IMR-90 (cell line): ENCODE results near the gene MAPK11. TPM values are rescaled to one million over a fixed set of nuclear protein-coding genes. Genes with fewer than 3 reads are reported as not detected.

Source experiments
- ATAC-seq: fragments of 200-7000 bp; cut with Tn5 transposase; 2 replicates; pipeline ENCODE4 v1.9.1; 2020; ENCODE audit warnings: low read depth, mild to moderate bottlenecking, moderate library complexity
- BruUV-seq: library from RNA; stranded (reverse); fragments of 400-500 nt; replicated peaks from 2 replicates; lab custom pipeline; 2021; lab: Mats Ljungman, UMichigan
- CTCF ChIA-PET: fragments of 300-600 bp; formaldehyde crosslinking; extraction: SDS; loops from one replicate; lab custom pipeline; 2021; ENCODE audit warnings: antibody characterized with exemption; lab: Yijun Ruan, JAX
- POLR2A ChIA-PET: fragments of 300-600 bp; sonication (Branson Sonifier 250); formaldehyde crosslinking; loops from one replicate; lab custom pipeline; 2022; ENCODE audit warnings: antibody characterized with exemption; ENCODE audit not compliant: unreplicated experiment; lab: Charles Lee
- DNase-seq: peaks from one replicate; pipeline ENCODE4 v3.0.0; 2013
- H2AFZ ChIP-seq: replicated peaks from 2 replicates; pipeline ENCODE3; 2013; ENCODE audit warnings: low read length, mild to moderate bottlenecking; ENCODE audit not compliant: poor library complexity
- H2AK5ac ChIP-seq: 2 replicates; pipeline ENCODE4 v1.6.1; 2013; ENCODE audit warnings: low read depth, low read length, inconsistent platforms
- H2AK9ac ChIP-seq: replicated peaks from 2 replicates; pipeline ENCODE3; 2013; ENCODE audit warnings: mild to moderate bottlenecking, low read depth, low read length, moderate library complexity; ENCODE audit not compliant: poor library complexity
- H2BK120ac ChIP-seq: 2 replicates; pipeline ENCODE4 v1.6.1; 2013; ENCODE audit warnings: low read depth, low read length, inconsistent platforms
- H2BK15ac ChIP-seq: 3 replicates; pipeline ENCODE4 v1.6.1; 2013; ENCODE audit warnings: low read depth, low read length, inconsistent platforms
- H2BK20ac ChIP-seq: 2 replicates; pipeline ENCODE4 v1.6.1; 2013; ENCODE audit warnings: low read depth, mild to moderate bottlenecking, inconsistent platforms, low read length, moderate library complexity
- H2BK5ac ChIP-seq: 2 replicates; pipeline ENCODE4 v1.6.1; 2013; ENCODE audit warnings: mild to moderate bottlenecking, low read depth, low read length, inconsistent platforms; ENCODE audit not compliant: poor library complexity, severe bottlenecking
- H3K14ac ChIP-seq: replicated peaks from 2 replicates; pipeline ENCODE4 v1.6.1; 2013; ENCODE audit warnings: low read depth, low read length, inconsistent platforms
- H3K18ac ChIP-seq: 2 replicates; pipeline ENCODE4 v1.6.1; 2013; ENCODE audit warnings: low read depth, low read length, control low read depth
- H3K23ac ChIP-seq: 2 replicates; pipeline ENCODE4 v1.6.1; 2013; ENCODE audit warnings: low read depth, low read length, inconsistent platforms
- H3K27ac ChIP-seq: 2 replicates; pipeline ENCODE4 v1.5.1; 2013; ENCODE audit warnings: mild to moderate bottlenecking, control low read depth, low read length; ENCODE audit not compliant: insufficient read depth
- H3K27me3 ChIP-seq: 2 replicates; pipeline ENCODE4 v1.6.1; 2013; ENCODE audit warnings: low read length; ENCODE audit not compliant: control insufficient read depth, insufficient read depth
- H3K36me3 ChIP-seq: 2 replicates; pipeline ENCODE4 v1.6.1; 2013; ENCODE audit warnings: low read length, mixed read lengths; ENCODE audit not compliant: control insufficient read depth, insufficient read depth
- H3K4ac ChIP-seq: 2 replicates; pipeline ENCODE4 v1.6.1; 2013; ENCODE audit warnings: low read depth, low read length, inconsistent platforms
- H3K4me1 ChIP-seq: 2 replicates; pipeline ENCODE4 v1.6.1; 2013; ENCODE audit warnings: low read length, mixed read lengths; ENCODE audit not compliant: control insufficient read depth, insufficient read depth
- H3K4me2 ChIP-seq: 2 replicates; pipeline ENCODE4 v1.6.1; 2013; ENCODE audit warnings: low read depth, mild to moderate bottlenecking, control low read depth, low read length, moderate library complexity
- H3K4me3 ChIP-seq: 2 replicates; pipeline ENCODE4 v1.5.1; 2013; ENCODE audit warnings: low read depth, mild to moderate bottlenecking, control low read depth, low read length, moderate library complexity; ENCODE audit not compliant: insufficient read depth
- H3K56ac ChIP-seq: 2 replicates; pipeline ENCODE4 v1.6.1; 2013; ENCODE audit warnings: low read length, inconsistent platforms; ENCODE audit not compliant: insufficient read depth; ENCODE audit errors: extremely low read depth
- H3K79me1 ChIP-seq, 2 experiments: 2 replicates each; pipeline ENCODE4 v1.6.1; 2013; ENCODE audit warnings: low read length in 2 of 2, inconsistent platforms in 1 of 2, low read depth in 1 of 2
- H3K9ac ChIP-seq: 2 replicates; pipeline ENCODE4 v1.6.1; 2013; ENCODE audit warnings: low read depth, low read length, control low read depth
- H3K9me1 ChIP-seq: 2 replicates; pipeline ENCODE4 v1.6.1; 2013; ENCODE audit warnings: low read length, inconsistent platforms; ENCODE audit not compliant: insufficient read depth
- H3K9me3 ChIP-seq: 2 replicates; pipeline ENCODE4 v1.6.1; 2013; ENCODE audit warnings: low read length; ENCODE audit not compliant: control insufficient read depth, insufficient read depth
- H4K20me1 ChIP-seq: 2 replicates; pipeline ENCODE4 v1.6.1; 2013; ENCODE audit warnings: low read length, inconsistent platforms; ENCODE audit not compliant: insufficient read depth
- H4K5ac ChIP-seq: 2 replicates; pipeline ENCODE4 v1.6.1; 2013; ENCODE audit warnings: mild to moderate bottlenecking, low read depth, low read length, control low read depth
- H4K8ac ChIP-seq, 2 experiments: 2 replicates each; pipeline ENCODE4 v1.6.1; 2013; ENCODE audit warnings: low read depth in 2 of 2, low read length in 2 of 2, control low read depth in 1 of 2, inconsistent platforms in 1 of 2
- H4K91ac ChIP-seq: 2 replicates; pipeline ENCODE4 v1.6.1; 2013; ENCODE audit warnings: low read depth, low read length, inconsistent platforms; ENCODE audit not compliant: insufficient read depth
- BHLHE40 ChIP-seq: fragments of 150-350 bp; IDR thresholded peaks from 2 replicates; pipeline ENCODE4 v1.6.1; 2016; ENCODE audit warnings: mild to moderate bottlenecking, low read depth, low read length
- CHD1 ChIP-seq: IDR thresholded peaks from 2 replicates; pipeline ENCODE4 v1.6.1; 2012; ENCODE audit warnings: low read depth, low read length, improper control_type of control experiment
- ELK1 ChIP-seq: fragments of 150-350 bp; IDR thresholded peaks from 2 replicates; pipeline ENCODE4 v1.6.1; 2016; ENCODE audit warnings: low read depth, mild to moderate bottlenecking, low read length, moderate library complexity, borderline replicate concordance
- FOS ChIP-seq: fragments of 150-350 bp; IDR thresholded peaks from 2 replicates; pipeline ENCODE4 v1.6.1; 2016; ENCODE audit warnings: low read depth, low read length
- MAFK ChIP-seq: IDR thresholded peaks from 2 replicates; pipeline ENCODE4 v1.6.1; 2012; ENCODE audit warnings: low read depth, low read length, improper control_type of control experiment
- MAZ ChIP-seq: IDR thresholded peaks from 2 replicates; pipeline ENCODE4 v1.6.1; 2012; ENCODE audit warnings: low read depth, mild to moderate bottlenecking, low read length, improper control_type of control experiment, moderate library complexity, borderline replicate concordance
- MXI1 ChIP-seq: IDR thresholded peaks from 2 replicates; pipeline ENCODE4 v1.6.1; 2012; ENCODE audit warnings: low read depth, mild to moderate bottlenecking, low read length, moderate library complexity, borderline replicate concordance
- NFE2L2 ChIP-seq: fragments of 150-350 bp; IDR thresholded peaks from 2 replicates; pipeline ENCODE4 v1.6.1; 2016; ENCODE audit warnings: low read depth, mild to moderate bottlenecking, low read length
- POLR2A ChIP-seq: IDR thresholded peaks from 2 replicates; pipeline ENCODE4 v1.6.1; 2012; ENCODE audit warnings: mild to moderate bottlenecking, low read depth, low read length
- RFX5 ChIP-seq: IDR thresholded peaks from 2 replicates; pipeline ENCODE4 v1.8.0; 2012; ENCODE audit warnings: low read depth, mild to moderate bottlenecking, low read length, moderate library complexity
- WGBS, 2 experiments: methylation state at CpG; one replicate each; pipeline versions ENCODE4 v1.1.5 to v1.1.7; 2013; ENCODE audit warnings: missing lambda C conversion rate in 2 of 2; ENCODE audit not compliant: insufficient read length in 1 of 2; ENCODE audit errors: extremely low coverage in 2 of 2; 5-methylcytosine and 5-hydroxymethylcytosine counted together
- dilution Hi-C: fragments of 300-500 bp; cut with HindIII; formaldehyde crosslinking; loops from one replicate; pipeline ENCODE4 v1.14.3; 2018; ENCODE audit warnings: low sequenced_read_pairs; ENCODE audit not compliant: unreplicated experiment
- in situ Hi-C: fragments of 300-500 bp; cut with MboI; formaldehyde crosslinking; loops from 3 replicates; pipeline ENCODE4 v1.14.3; 2019; ENCODE audit warnings: low sequenced_read_pairs, inconsistent platforms, mixed read lengths
- intact Hi-C: fragments of 100-400 bp; cut with micrococcal nuclease; formaldehyde crosslinking; loops from 2 replicates; pipeline ENCODE4 v1.10.0; 2022
- polyA plus RNA-seq, 3 experiments: library from polyadenylated mRNA; depleted of rRNA; stranded (reverse); fragments of >200 nt; gene quantifications; 2 replicates each; pipeline ENCODE4 v1.2.3, GENCODE V29; 2012; ENCODE audit warnings: low replicate concordance in 1 of 3
- total RNA-seq: library from RNA; depleted of rRNA; stranded (reverse); fragments of >200 nt; gene quantifications from 2 replicates; pipeline ENCODE4 v1.2.3, GENCODE V29; 2012
- TF ChIP-seq, protein P1 (sequence below): conservative IDR thresholded peaks from 2 replicates; pipeline ENCODE4 v1.5.1; 2012; ENCODE audit warnings: mild to moderate bottlenecking, low read depth, low read length, improper control_type of control experiment

Gene MAPK11
- total and polyA plus RNA-seq, 2 of the 4 experiments (the other 2 are of a cell fraction), result 8.1 to 14.4 TPM

- Histone ChIP-seq H4K91ac (no peak overlapping the region), H3K79me1 (peaks cover 0 to 48% of the 10 kb centered on the region in 2 experiments; a peak in 2 of 4 replicates), H2BK5ac (no peak overlapping the region), H2AK5ac (no peak overlapping the region), H2BK15ac (no peak overlapping the region), H3K23ac (no peak overlapping the region), H3K4me2 (no peak overlapping the region; the same call in 1 of the 2 replicates), H4K5ac (no peak overlapping the region), H3K56ac (no peak overlapping the region), H4K8ac (no peak overlapping the region), H3K18ac (no peak overlapping the region), H3K27me3 (no peaks in the 10 kb centered on the region), H3K36me3 (peaks cover 24% of the 10 kb centered on the region; the same call in 1 of the 2 replicates), H3K4me3 (no peak overlapping the region), H3K27ac (no peak overlapping the region), H2AK9ac (peak overlapping the region; percentile 42), H2AFZ (no peak overlapping the region), H3K14ac (no peak overlapping the region), H3K4ac (0 out of 2 replicates have a peak overlapping the region, but pooled peaks have one; percentile 6), H3K4me1 (peaks cover 75% of the 10 kb centered on the region), H2BK120ac (no peak overlapping the region), H3K9ac (no peak overlapping the region), H2BK20ac (no peak overlapping the region), H4K20me1 (peaks cover 94% of the 10 kb centered on the region), H3K9me3 (no peaks in the 10 kb centered on the region), H3K9me1 (peaks cover 16% of the 10 kb centered on the region)
- POLR2A ChIA-PET, result no interaction called here
- in situ Hi-C loops, result no loop called here
- DNase-seq, result no peak
- no peak for TF ChIP-seq BHLHE40
- no peak for TF ChIP-seq MAFK
- TF ChIP-seq ELK1, result no peak
- TF ChIP-seq, protein P1, sequence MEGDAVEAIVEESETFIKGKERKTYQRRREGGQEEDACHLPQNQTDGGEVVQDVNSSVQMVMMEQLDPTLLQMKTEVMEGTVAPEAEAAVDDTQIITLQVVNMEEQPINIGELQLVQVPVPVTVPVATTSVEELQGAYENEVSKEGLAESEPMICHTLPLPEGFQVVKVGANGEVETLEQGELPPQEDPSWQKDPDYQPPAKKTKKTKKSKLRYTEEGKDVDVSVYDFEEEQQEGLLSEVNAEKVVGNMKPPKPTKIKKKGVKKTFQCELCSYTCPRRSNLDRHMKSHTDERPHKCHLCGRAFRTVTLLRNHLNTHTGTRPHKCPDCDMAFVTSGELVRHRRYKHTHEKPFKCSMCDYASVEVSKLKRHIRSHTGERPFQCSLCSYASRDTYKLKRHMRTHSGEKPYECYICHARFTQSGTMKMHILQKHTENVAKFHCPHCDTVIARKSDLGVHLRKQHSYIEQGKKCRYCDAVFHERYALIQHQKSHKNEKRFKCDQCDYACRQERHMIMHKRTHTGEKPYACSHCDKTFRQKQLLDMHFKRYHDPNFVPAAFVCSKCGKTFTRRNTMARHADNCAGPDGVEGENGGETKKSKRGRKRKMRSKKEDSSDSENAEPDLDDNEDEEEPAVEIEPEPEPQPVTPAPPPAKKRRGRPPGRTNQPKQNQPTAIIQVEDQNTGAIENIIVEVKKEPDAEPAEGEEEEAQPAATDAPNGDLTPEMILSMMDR, result no peak
- TF ChIP-seq MAZ, result no peak
- no peak for TF ChIP-seq CHD1
- no peak for TF ChIP-seq POLR2A
- TF ChIP-seq FOS, result no peak
- no peak for TF ChIP-seq MXI1
- no peak for TF ChIP-seq RFX5
- no peak for TF ChIP-seq NFE2L2
- dilution Hi-C loops, result no loop called here
- CTCF ChIA-PET, result no interaction called here
- BruUV-seq, result no TSS peak
- no peak for ATAC-seq
- intact Hi-C loops, result no loop called here
- WGBS, 2 experiments, result 79% methylated on average over 4 of the region's 14 CpGs; no CpG with 5 or more reads in 1 of the 2 experiments
Observed at GRCh38 chr22:50300620-50301257, 30.6 kb upstream of the MAPK11 start.
